GM12874 (cell line): ENCODE results near the gene HOXD11.

Source experiments
- CTCF ChIP-seq: IDR thresholded peaks from 2 replicates; pipeline ENCODE4 v1.5.1; 2011; ENCODE audit warnings: low read depth, mild to moderate bottlenecking, control low read depth, low read length, moderate library complexity; ENCODE audit not compliant: insufficient read depth

HOXD11 gene

GRCh38 chr2:176134035-176134434 is 27.0 kb downstream of the HOXD11 start:
- TF ChIP-seq CTCF: no peak

GRCh38 chr2:176135035-176135440 is 28.0 kb downstream of the HOXD11 start:
- TF ChIP-seq CTCF: no peak

GRCh38 chr2:176136374-176137251 is 29.5 kb downstream of the HOXD11 start:
- TF ChIP-seq CTCF: no peak

GRCh38 chr2:176137252-176137580 is 30.1 kb downstream of the HOXD11 start:
- TF ChIP-seq CTCF: no peak

- TF ChIP-seq CTCF: no peak
Observed at GRCh38 chr2:176137906-176138305, 30.8 kb downstream of the HOXD11 start.

GRCh38 chr2:176138526-176138922 is 31.4 kb downstream of the HOXD11 start:
- TF ChIP-seq CTCF: no peak

- no peak for TF ChIP-seq CTCF
Observed at GRCh38 chr2:176138923-176139660, 32.0 kb downstream of the HOXD11 start.
